Upper lobe of left lung (tissue), 4 donors: ENCODE measurements around the gene PKHD1.

Experiments
- EP300 ChIP-seq, 4 donors: sonication (generic); formaldehyde crosslinking; IDR thresholded peaks; one replicate each; pipeline ENCODE4 v1.5.1; 2017; ENCODE audit warnings: antibody characterized with exemption in 4 of 4, control low read depth in 2 of 4
- POLR2A ChIP-seq, 4 donors: fragments of 450-650 bp; IDR thresholded peaks; one replicate each; pipeline ENCODE4 v1.5.1; 2016 to 2017; ENCODE audit warnings: antibody characterized with exemption in 4 of 4, mild to moderate bottlenecking in 2 of 4
- TF ChIP-seq, protein P1 (sequence below), 6 experiments: fragments of 450-650 bp in 4 of 6; fragments of 200-600 bp in 2 of 6; sonication (generic) in 2 of 6; IDR thresholded peaks; one replicate each; pipeline ENCODE4 v1.5.1; 2016 to 2019; ENCODE audit warnings: antibody characterized with exemption in 6 of 6

GRCh38 chr6:51839726-51840374 is 247.6 kb downstream of the PKHD1 start:
- TF ChIP-seq, protein P1, sequence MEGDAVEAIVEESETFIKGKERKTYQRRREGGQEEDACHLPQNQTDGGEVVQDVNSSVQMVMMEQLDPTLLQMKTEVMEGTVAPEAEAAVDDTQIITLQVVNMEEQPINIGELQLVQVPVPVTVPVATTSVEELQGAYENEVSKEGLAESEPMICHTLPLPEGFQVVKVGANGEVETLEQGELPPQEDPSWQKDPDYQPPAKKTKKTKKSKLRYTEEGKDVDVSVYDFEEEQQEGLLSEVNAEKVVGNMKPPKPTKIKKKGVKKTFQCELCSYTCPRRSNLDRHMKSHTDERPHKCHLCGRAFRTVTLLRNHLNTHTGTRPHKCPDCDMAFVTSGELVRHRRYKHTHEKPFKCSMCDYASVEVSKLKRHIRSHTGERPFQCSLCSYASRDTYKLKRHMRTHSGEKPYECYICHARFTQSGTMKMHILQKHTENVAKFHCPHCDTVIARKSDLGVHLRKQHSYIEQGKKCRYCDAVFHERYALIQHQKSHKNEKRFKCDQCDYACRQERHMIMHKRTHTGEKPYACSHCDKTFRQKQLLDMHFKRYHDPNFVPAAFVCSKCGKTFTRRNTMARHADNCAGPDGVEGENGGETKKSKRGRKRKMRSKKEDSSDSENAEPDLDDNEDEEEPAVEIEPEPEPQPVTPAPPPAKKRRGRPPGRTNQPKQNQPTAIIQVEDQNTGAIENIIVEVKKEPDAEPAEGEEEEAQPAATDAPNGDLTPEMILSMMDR (IDR thresholded peaks at IDR 0.05): no peak
- no peak for TF ChIP-seq POLR2A (IDR thresholded peaks at IDR 0.05)
- TF ChIP-seq EP300 (IDR thresholded peaks at IDR 0.05): no peak
